Measurements from ENCODE around the gene POM121C. TPM values are rescaled to one million over a fixed set of nuclear protein-coding genes. Genes with fewer than 3 reads are reported as not detected.
A peak's percentile ranks its signal among the peaks of the same experiment; 100 is the strongest.
"Not testable (repeated sequence)": the region's sequence is repeated elsewhere in the genome, so short reads cannot be mapped to it uniquely, and the experiment has no call there.

POM121C gene
- total RNA-seq: 7.4 and 12.1 TPM in 2 replicates

DNA sequence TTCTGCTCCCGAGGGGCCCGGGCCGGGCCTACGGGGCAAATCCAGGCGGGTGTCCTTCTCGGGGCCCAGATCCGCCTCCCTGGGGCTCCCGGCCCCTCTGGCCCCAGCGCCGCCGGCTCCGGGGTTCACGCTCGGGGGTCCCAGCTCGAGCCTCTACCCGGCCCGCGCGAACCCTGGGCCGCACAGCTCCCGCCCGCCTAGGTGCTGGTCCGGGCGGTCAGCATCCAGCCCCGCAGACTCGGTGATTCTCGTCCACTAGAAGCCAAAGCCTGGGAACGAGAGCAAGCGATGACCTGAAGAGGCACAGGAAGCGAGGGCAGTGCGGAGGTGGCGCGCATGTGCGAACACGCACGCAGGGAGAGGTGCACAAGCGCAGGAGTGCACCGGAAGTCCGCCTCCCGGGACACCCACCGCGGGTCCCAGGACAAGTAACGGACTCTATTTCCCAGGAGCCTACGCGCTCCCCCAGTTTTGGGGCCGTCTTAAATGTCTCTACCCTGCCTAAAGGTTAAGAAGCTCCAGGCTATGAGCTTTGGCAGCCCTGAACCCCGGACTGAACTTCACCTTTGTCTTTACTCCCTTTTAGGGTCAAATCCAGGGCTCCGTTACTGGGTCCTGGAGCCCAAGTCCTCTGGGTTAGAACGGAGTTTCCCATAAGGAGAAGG, at the start of gene POM121C:
Gene POM121C, minus strand, starts transcription at position 321 of the 665 bp plus-strand sequence. CDS start 44,803 bp downstream, outside the sequence.
- not testable (repeated sequence) for FAIRE-seq; H3K27me3 ChIP-seq (ENCODE audit: control insufficient read depth, insufficient read depth, low read length); H3K36me3 ChIP-seq (ENCODE audit: control insufficient read depth, insufficient read depth, low read length)
- peak within 1 kb of the TSS; percentile 73 for H3K4me3 ChIP-seq (ENCODE audit: low read depth, low read length)
- peak; percentile 77 for DNase-seq (ENCODE audit: low read depth)

DNA sequence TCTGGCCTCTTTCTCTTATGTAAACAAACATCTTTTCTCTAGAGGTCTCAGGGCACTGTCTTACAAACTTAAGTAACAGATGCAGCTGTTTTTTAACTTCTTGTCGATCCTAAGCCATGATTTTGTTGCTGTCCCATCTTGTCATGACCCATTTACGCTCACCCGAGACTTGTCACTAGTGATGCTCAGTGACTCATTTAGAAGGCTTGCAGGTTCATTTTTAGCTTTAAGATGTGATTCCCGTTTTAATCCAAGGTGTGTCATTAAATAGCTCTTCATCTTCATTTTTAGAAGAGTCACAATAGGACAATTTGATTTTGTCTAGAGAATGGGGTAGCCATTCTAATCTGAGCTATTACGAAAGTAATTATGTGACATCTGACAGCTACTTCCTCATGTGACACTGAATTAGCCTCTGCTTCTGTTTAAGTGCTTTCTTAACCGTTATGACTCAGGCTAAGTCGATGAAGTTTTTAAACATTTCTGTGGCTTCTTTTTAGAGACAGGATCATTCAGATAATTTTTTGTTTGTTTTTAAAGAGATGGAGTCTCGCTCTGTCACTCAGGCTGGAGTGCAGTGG, 48.7 kb upstream of the POM121C start:
- no peak overlapping the region for H3K4me3 ChIP-seq (ENCODE audit: low read depth, low read length)
- FAIRE-seq: no peak
- H3K27me3 ChIP-seq (ENCODE audit: control insufficient read depth, insufficient read depth, low read length): no peaks in the 10 kb centered on the region
- TF ChIP-seq, protein P1, sequence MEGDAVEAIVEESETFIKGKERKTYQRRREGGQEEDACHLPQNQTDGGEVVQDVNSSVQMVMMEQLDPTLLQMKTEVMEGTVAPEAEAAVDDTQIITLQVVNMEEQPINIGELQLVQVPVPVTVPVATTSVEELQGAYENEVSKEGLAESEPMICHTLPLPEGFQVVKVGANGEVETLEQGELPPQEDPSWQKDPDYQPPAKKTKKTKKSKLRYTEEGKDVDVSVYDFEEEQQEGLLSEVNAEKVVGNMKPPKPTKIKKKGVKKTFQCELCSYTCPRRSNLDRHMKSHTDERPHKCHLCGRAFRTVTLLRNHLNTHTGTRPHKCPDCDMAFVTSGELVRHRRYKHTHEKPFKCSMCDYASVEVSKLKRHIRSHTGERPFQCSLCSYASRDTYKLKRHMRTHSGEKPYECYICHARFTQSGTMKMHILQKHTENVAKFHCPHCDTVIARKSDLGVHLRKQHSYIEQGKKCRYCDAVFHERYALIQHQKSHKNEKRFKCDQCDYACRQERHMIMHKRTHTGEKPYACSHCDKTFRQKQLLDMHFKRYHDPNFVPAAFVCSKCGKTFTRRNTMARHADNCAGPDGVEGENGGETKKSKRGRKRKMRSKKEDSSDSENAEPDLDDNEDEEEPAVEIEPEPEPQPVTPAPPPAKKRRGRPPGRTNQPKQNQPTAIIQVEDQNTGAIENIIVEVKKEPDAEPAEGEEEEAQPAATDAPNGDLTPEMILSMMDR (IDR thresholded peaks at IDR 0.05; ENCODE audit: insufficient read depth, low read length, severe bottlenecking): no peak
- no peaks in the 10 kb centered on the region for H3K36me3 ChIP-seq (ENCODE audit: control insufficient read depth, insufficient read depth, low read length)
- peak; percentile 14 for DNase-seq (ENCODE audit: low read depth)

DNA sequence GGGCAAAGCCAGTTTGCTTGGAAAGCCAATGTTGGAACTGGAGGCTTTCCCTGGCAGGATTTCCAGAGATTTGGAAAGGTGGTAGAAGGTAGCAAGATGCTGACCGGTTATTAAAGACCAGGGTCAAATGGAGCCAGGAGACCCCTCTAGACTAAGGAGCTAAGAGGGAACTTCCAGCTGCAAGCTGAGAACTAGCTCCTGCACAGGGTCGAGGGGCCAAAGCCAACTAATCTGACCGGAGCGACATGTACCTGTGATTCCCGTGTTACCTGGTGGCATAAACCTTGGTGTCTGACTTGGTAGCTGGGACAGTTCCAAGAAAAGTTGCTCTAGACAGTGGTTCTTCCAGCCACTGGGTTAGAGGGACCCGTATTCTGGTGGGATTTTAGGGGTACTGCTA, 47.8 kb upstream of the POM121C start:
- Histone ChIP-seq H3K4me3 (ENCODE audit: low read depth, low read length) (no peak overlapping the region), H3K27me3 (ENCODE audit: control insufficient read depth, insufficient read depth, low read length) (no peaks in the 10 kb centered on the region), H3K36me3 (ENCODE audit: control insufficient read depth, insufficient read depth, low read length) (no peaks in the 10 kb centered on the region)
- FAIRE-seq (no peak), DNase-seq (ENCODE audit: low read depth) (no peak)
- TF ChIP-seq, protein P1 (IDR thresholded peaks at IDR 0.05; ENCODE audit: insufficient read depth, low read length, severe bottlenecking): no peak

DNA sequence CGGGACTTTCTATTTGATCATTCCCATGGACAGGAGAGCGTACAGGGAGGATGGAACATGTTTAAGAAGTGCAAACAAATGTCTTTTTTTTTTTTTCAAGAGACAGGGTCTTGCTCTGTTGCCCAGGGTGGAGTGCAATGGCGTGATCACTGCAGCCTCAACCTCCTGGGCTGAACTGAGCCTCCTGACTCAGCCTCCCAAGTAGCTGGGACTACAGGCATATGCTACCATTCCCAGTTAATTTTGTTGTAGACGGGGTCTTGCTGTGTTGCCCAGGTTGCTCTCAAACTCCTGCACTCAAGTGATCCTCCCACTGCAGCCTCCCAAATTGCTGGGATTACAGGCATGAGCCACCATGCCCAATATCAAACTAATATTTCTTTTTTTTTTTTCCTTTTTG, 46.5 kb upstream of the POM121C start:
- Histone ChIP-seq H3K4me3 (ENCODE audit: low read depth, low read length) (no peak overlapping the region), H3K36me3 (ENCODE audit: control insufficient read depth, insufficient read depth, low read length) (no peaks in the 10 kb centered on the region), H3K27me3 (ENCODE audit: control insufficient read depth, insufficient read depth, low read length) (no peaks in the 10 kb centered on the region)
- FAIRE-seq (no peak), DNase-seq (ENCODE audit: low read depth) (no peak)
- TF ChIP-seq, protein P1 (IDR thresholded peaks at IDR 0.05; ENCODE audit: insufficient read depth, low read length, severe bottlenecking): no peak

DNA sequence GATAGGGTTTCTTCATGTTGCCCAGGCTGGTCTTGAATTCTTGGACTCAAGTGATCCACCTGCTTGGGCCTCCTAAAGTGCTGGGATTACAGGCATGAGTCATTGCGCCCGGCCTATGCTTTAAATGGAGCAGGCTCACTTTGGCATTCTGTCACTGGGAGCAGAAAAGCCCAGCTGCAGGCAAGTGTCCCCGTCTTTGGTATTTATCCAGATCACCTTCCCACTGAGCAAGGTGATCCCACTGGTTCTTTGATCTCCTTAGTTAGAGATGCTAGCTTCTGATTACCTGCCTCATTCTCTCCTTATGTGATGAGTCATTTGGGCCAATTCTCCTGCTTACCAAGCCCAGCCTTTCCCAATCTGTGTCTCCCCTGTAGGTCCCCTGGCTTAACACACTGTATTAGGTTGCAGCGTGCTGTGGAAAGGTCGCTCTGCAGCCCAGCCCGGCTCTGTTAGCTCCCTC, 45.3 kb upstream of the POM121C start:
- TF ChIP-seq, protein P1 (IDR thresholded peaks at IDR 0.05; ENCODE audit: insufficient read depth, low read length, severe bottlenecking): no peak

DNA sequence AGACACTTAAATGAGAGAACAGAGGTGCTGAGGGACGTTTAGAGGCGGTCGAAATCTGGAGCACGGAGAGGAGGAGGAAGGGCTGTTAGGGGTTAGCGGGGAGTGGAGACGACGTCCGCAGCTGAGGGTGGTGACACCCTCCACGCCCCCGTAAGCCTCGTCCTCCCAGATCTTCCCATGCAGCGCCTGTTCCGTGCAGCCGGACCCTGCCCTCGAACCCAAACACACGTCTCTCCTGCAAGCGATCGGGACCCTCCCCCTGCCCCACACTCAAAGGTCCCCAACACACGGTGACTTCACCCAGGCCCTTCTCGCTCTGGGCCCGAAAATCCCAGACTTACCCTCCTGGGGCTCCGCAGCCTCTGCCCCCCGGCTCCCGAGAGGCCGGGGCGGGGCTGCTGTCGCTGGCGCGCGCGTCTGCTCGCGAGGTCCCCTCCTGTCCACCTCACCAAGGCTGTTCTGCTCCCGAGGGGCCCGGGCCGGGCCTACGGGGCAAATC, 41.2 kb upstream of the POM121C start:
- DNase-seq (ENCODE audit: low read depth): peak; percentile 2
- not testable (repeated sequence) for FAIRE-seq; H3K36me3 ChIP-seq (ENCODE audit: control insufficient read depth, insufficient read depth, low read length)

More for the DNA sequence above, 45.3 kb upstream of the POM121C start:
- no peak for FAIRE-seq
- H3K36me3 ChIP-seq (ENCODE audit: control insufficient read depth, insufficient read depth, low read length): no peaks in the 10 kb centered on the region
- no peak overlapping the region for H3K4me3 ChIP-seq (ENCODE audit: low read depth, low read length)
- peak; percentile 52 for DNase-seq (ENCODE audit: low read depth)
- H3K27me3 ChIP-seq (ENCODE audit: control insufficient read depth, insufficient read depth, low read length): no peaks in the 10 kb centered on the region

DNA sequence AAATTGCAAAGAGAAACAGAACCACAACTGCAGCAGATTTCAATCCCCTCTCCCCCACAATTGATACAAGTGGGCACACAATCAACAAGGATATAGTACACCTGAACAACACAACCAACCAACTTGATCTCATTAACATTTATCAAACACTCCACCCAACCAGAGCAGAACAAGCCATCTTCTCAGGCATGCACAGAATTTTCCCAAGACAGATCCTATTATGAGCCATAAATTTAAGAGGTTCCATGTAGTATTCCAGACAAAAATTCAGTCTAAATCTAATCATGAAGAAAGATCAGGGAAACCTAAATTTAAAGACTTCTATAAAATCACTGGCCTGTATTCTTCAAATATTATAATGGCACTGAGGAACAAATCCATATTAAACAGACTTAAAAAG, 35.6 kb upstream of the POM121C start:
- not testable (repeated sequence) for H3K27me3 ChIP-seq (ENCODE audit: control insufficient read depth, insufficient read depth, low read length); H3K4me3 ChIP-seq (ENCODE audit: low read depth, low read length); H3K36me3 ChIP-seq (ENCODE audit: control insufficient read depth, insufficient read depth, low read length); DNase-seq (ENCODE audit: low read depth); FAIRE-seq

More for the DNA sequence above, 41.2 kb upstream of the POM121C start:
- not testable (repeated sequence) for H3K27me3 ChIP-seq (ENCODE audit: control insufficient read depth, insufficient read depth, low read length)
- H3K4me3 ChIP-seq (ENCODE audit: low read depth, low read length): peak overlapping the region; percentile 75

DNA sequence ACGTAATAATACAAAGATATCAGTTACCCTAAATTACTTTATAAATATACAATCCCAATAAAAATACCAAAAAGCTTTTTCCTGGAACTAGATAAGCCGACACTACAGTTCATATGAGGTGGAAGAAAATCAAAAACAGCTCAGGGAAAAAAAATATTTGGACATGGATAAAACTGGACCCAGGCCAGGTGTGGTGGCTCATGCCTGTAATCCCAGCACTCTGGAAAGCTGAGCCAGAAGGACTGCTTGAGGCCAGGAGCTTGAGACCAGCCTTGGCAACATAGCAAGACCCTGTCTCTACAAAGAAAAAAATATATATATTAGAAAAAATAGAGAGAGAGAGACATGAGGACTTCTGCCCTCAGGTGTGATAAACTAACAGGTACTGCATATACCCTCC, 32.7 kb upstream of the POM121C start:
- H3K36me3 ChIP-seq (ENCODE audit: control insufficient read depth, insufficient read depth, low read length): not testable (repeated sequence)

DNA sequence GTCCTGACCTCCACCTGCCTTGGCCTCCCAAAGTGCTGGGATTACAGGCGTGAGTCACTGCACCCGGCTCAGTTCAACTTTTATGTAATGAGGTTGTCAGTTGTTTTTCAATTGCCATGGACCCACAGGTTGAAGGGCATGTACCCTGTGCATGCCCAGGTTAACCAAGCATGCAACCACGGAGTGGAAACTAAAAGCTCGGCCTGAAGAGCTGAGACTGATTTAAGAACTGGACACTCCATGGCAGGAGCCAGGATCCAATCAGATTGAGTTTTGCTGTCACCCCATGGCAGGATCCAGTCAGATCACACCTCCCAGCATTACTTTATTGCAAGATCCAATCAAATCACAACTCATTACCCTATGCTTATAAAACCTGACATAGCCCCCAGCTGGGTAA, 22.9 kb upstream of the POM121C start:
- H3K4me3 ChIP-seq (ENCODE audit: low read depth, low read length); H3K27me3 ChIP-seq (ENCODE audit: control insufficient read depth, insufficient read depth, low read length); FAIRE-seq; H3K36me3 ChIP-seq (ENCODE audit: control insufficient read depth, insufficient read depth, low read length); DNase-seq (ENCODE audit: low read depth): not testable (repeated sequence)

More for the DNA sequence above, 32.7 kb upstream of the POM121C start:
- not testable (repeated sequence) for H3K4me3 ChIP-seq (ENCODE audit: low read depth, low read length); H3K27me3 ChIP-seq (ENCODE audit: control insufficient read depth, insufficient read depth, low read length); FAIRE-seq; DNase-seq (ENCODE audit: low read depth)

DNA sequence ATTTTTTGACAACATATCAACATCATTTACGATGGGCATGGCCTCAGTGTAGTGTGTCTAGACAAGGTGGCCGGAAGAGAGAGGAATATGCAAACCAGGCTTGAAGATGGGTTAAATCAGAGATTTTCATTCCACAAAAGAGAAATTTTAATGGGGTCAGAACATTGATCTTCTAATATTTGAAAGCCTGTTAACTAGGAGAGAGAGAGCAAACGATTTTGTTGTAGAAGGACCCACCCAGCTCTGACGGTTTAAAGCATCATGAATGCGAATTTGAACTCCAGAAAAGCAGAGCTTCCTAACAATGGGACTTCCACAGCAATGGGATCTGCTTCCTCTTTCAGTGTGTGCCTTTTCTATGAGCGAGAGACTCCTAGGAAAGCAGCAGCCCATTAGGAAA, 5.9 kb upstream of the POM121C start, which contains the start of gene SPDYE5:
Gene SPDYE5, plus strand, starts transcription at position 301 of the 400 bp plus-strand sequence. CDS start 1,728 bp downstream, outside the sequence.
- not testable (repeated sequence) for DNase-seq (ENCODE audit: low read depth); H3K36me3 ChIP-seq (ENCODE audit: control insufficient read depth, insufficient read depth, low read length); FAIRE-seq

More for the DNA sequence above, 5.9 kb upstream of the POM121C start, which contains the start of gene SPDYE5:
- not testable (repeated sequence) for H3K4me3 ChIP-seq (ENCODE audit: low read depth, low read length); H3K27me3 ChIP-seq (ENCODE audit: control insufficient read depth, insufficient read depth, low read length)

Measured in bronchial epithelial cell (primary cell).